HepG2 (cell line): ENCODE results near the gene EMILIN1. TPM values are rescaled to one million over a fixed set of nuclear protein-coding genes. Genes with fewer than 3 reads are reported as not detected.

Experiments used
- ATAC-seq: fragments of 200-7000 bp; cut with Tn5 transposase; 3 replicates; pipeline ENCODE4 v1.9.1; 2020; ENCODE audit warnings: mild to moderate bottlenecking, moderate library complexity
- BruUV-seq: library from RNA; stranded (reverse); fragments of 400-500 nt; replicated peaks from 2 replicates; lab custom pipeline; 2021; lab: Mats Ljungman, UMichigan
- CTCF ChIA-PET: fragments of 300-600 bp; formaldehyde crosslinking; extraction: SDS; loops from one replicate; lab custom pipeline; 2021; ENCODE audit warnings: low total read pairs, inconsistent platforms, low intra/inter-chr PET ratio; lab: Yijun Ruan, JAX
- POLR2A ChIA-PET: fragments of 350-600 bp; sonication (Branson Sonifier 250); formaldehyde crosslinking; loops from one replicate; lab custom pipeline; 2020; ENCODE audit warnings: antibody characterized with exemption, inconsistent platforms; lab: Yijun Ruan, JAX
- DNase-seq: peaks from one replicate; pipeline ENCODE4 v3.0.0-alpha.2; 2015; ENCODE audit warnings: low spot score
- FAIRE-seq: peaks from 3 replicates; lab custom pipeline; 2011; peaks lifted over from hg19 to GRCh38; lab: Jason Lieb, UNC
- H2AFZ ChIP-seq: one replicate; pipeline ENCODE4 v1.6.1; 2011; ENCODE audit warnings: low read length, inconsistent platforms
- H3K27ac ChIP-seq: fragments of 300-600 bp; 3 replicates; pipeline ENCODE4 v1.8.0; 2011; ENCODE audit warnings: mixed run types, mild to moderate bottlenecking, mixed read lengths, low read length, inconsistent platforms; ENCODE audit not compliant: insufficient read depth; ENCODE audit errors: extremely low read length
- H3K27me3 ChIP-seq, 2 experiments: fragments of 200-600 bp in 1 of 2; 2 replicates in 1 of 2; 3 replicates in 1 of 2; pipeline versions ENCODE4 v1.6.0 to v1.8.0; 2011; ENCODE audit warnings: low read length in 2 of 2, mild to moderate bottlenecking in 2 of 2, moderate library complexity in 2 of 2, inconsistent platforms in 1 of 2; ENCODE audit not compliant: insufficient read depth in 2 of 2, control insufficient read depth in 1 of 2
- H3K36me3 ChIP-seq, 2 experiments: fragments of 200-600 bp in 1 of 2; replicated peaks in 1 of 2; 2 replicates in 1 of 2; 3 replicates in 1 of 2; pipeline versions ENCODE4 v1.5.1 to v1.8.0; 2011; ENCODE audit warnings: low read length in 2 of 2, inconsistent platforms in 1 of 2; ENCODE audit not compliant: insufficient read depth in 2 of 2, control insufficient read depth in 1 of 2
- H3K4me1 ChIP-seq: 2 replicates; pipeline ENCODE4 v1.5.1; 2012; ENCODE audit warnings: low read length, inconsistent platforms; ENCODE audit not compliant: insufficient read depth
- H3K4me2 ChIP-seq: 2 replicates; pipeline ENCODE4 v1.6.0; 2011; ENCODE audit warnings: low read depth, low read length, inconsistent platforms
- H3K4me3 ChIP-seq, 3 experiments: fragments of 200-600 bp in 1 of 3; sonication (generic), shearing (Covaris generic) in 1 of 3; replicated peaks in 1 of 3; 2 replicates each; pipeline ENCODE4 v1.5.1; 2011 to 2016; ENCODE audit warnings: low read length in 3 of 3, inconsistent platforms in 2 of 3, low read depth in 2 of 3, mild to moderate bottlenecking in 2 of 3, control low read depth in 1 of 3, mixed read lengths in 1 of 3; ENCODE audit not compliant: insufficient read depth in 1 of 3
- H3K79me2 ChIP-seq: one replicate; pipeline ENCODE4 v1.6.1; 2011; ENCODE audit warnings: low read length, inconsistent platforms; ENCODE audit not compliant: insufficient read depth
- H3K9ac ChIP-seq: 2 replicates; pipeline ENCODE4 v1.6.0; 2011; ENCODE audit warnings: mild to moderate bottlenecking, low read depth, low read length, inconsistent platforms; ENCODE audit not compliant: insufficient read depth
- H3K9me3 ChIP-seq: 2 replicates; pipeline ENCODE4 v1.5.1; 2012; ENCODE audit warnings: mild to moderate bottlenecking, low read length
- H4K20me1 ChIP-seq: 2 replicates; pipeline ENCODE4 v1.6.0; 2011; ENCODE audit warnings: inconsistent platforms, mild to moderate bottlenecking, low read length, moderate library complexity; ENCODE audit not compliant: insufficient read depth
- MYNN ChIP-seq: sonication (generic); formaldehyde crosslinking; IDR thresholded peaks from 2 replicates; pipeline ENCODE4 v1.4.0; 2020; ENCODE audit warnings: mild to moderate bottlenecking, low read depth, missing genetic modification reagents
- TGIF2 ChIP-seq: IDR thresholded peaks from 2 replicates; pipeline ENCODE4 v1.6.1; 2016; ENCODE audit warnings: control low read depth, missing compliant biosample characterization
- ZNF703 ChIP-seq: sonication (generic); formaldehyde crosslinking; IDR thresholded peaks from 2 replicates; pipeline ENCODE4 v1.5.1; 2020; ENCODE audit warnings: missing genetic modification reagents, mild to moderate bottlenecking, moderate library complexity, borderline replicate concordance
- ZNF747 ChIP-seq: sonication (generic); formaldehyde crosslinking; IDR thresholded peaks from 2 replicates; pipeline ENCODE4 v1.8.1; 2023; ENCODE audit warnings: missing genetic modification reagents, mild to moderate bottlenecking, borderline replicate concordance
- ZNF775 ChIP-seq: sonication (generic); formaldehyde crosslinking; IDR thresholded peaks from 2 replicates; pipeline ENCODE4 v1.4.0; 2020; ENCODE audit warnings: missing genetic modification reagents, mild to moderate bottlenecking, moderate library complexity, borderline replicate concordance
- ZNF891 ChIP-seq: sonication (generic); formaldehyde crosslinking; IDR thresholded peaks from 2 replicates; pipeline ENCODE4 v1.5.0; 2020; ENCODE audit warnings: mild to moderate bottlenecking, missing genetic modification reagents
- WGBS: methylation state at CpG from one replicate; pipeline ENCODE4 v1.1.6; 2017; ENCODE audit warnings: low lambda C conversion rate; 5-methylcytosine and 5-hydroxymethylcytosine counted together
- in situ Hi-C: cut with HindIII; loops from 2 replicates; pipeline ENCODE4 v1.10.0; 2017; ENCODE audit warnings: low pct_unique_long_range_greater_than_20kb; ENCODE audit not compliant: extremely low pct_ligation_motif_present
- intact Hi-C: fragments of 100-400 bp; cut with micrococcal nuclease; formaldehyde crosslinking; loops from one replicate; pipeline ENCODE4 v1.10.0; 2022; ENCODE audit not compliant: unreplicated experiment
- polyA plus RNA-seq, 8 experiments: library from polyadenylated mRNA; depleted of rRNA in 3 of 8; stranded (reverse) in 7 of 8; unstranded in 1 of 8; fragments of >200 nt; fragmentation: Illumina TruSeq in 4 of 8; extraction: Trizol in 4 of 8; gene quantifications; 2 replicates each; pipeline versions ENCODE4 v1.2.1 to v1.2.3, GENCODE V29; 2011 to 2016; ENCODE audit warnings: low read depth in 4 of 8, missing spikeins in 1 of 8, mixed read lengths in 1 of 8; ENCODE audit not compliant: insufficient read depth in 1 of 8
- total RNA-seq, 5 experiments: library from RNA; depleted of rRNA; stranded (reverse); fragments of >200 nt; fragmentation: Illumina TruSeq; extraction: Trizol; gene quantifications; 2 replicates each; pipeline ENCODE4 v1.2.3, GENCODE V29; 2016; ENCODE audit warnings: low read depth in 1 of 5
- TF ChIP-seq, protein P1 (sequence below): sonication (generic); formaldehyde crosslinking; IDR thresholded peaks from 2 replicates; pipeline ENCODE4 v1.8.0; 2022; ENCODE audit warnings: missing genetic modification reagents, low read depth, mild to moderate bottlenecking, borderline replicate concordance
- TF ChIP-seq, protein P2 (sequence below): sonication (generic); formaldehyde crosslinking; IDR thresholded peaks from 2 replicates; pipeline ENCODE4 v1.5.1; 2020; ENCODE audit warnings: mild to moderate bottlenecking, moderate library complexity, missing genetic modification reagents
- TF ChIP-seq, protein P3 (sequence below): sonication (generic); formaldehyde crosslinking; IDR thresholded peaks from 2 replicates; pipeline ENCODE4 v1.5.0; 2020; ENCODE audit warnings: mild to moderate bottlenecking, missing genetic modification reagents, borderline replicate concordance

EMILIN1 gene
- total and polyA plus RNA-seq, 2 of the 13 experiments (the other 11 are each of a cell fraction or from before 2014, with no cell fraction given), result 8.1 to 9.7 TPM

DNA sequence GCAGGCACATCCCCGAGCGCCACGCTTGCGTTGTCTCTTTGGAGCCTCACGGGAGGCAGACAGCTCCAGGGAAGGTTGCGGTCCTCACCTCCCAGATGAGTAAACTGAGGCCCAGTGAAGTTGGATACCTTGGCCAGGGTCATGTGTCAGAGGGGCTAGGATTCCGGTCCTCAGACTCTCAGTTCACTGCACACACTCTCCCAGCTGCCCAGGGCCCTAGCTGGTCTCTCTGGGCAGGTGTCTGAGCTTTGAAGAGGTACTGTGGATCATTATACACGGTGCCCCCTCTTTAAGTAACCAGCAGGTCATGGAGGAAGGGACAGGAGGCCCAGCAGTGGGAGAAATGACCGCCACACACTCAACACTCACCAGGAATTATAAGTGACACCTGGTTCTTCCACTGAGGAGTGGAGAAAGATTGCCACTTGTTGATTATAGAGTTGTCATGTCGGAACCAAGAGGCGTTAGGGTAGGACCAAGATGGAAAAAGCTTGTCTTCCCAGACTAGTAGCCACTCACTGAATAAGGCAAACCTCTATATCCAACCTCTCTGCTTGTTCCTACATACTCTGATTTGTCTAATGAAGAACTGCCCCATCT is 45.1 kb upstream of the EMILIN1 start:
- Histone ChIP-seq H3K27me3 (no peaks in the 10 kb centered on the region; a peak in 1 of 5 replicates), H3K79me2 (peaks cover 49% of the 10 kb centered on the region), H3K36me3 (peaks cover 32 to 40% of the 10 kb centered on the region in 2 experiments), H2AFZ (no peak overlapping the region), H3K4me1 (peaks cover 59% of the 10 kb centered on the region), H4K20me1 (no peaks in the 10 kb centered on the region; the same call in 1 of the 2 replicates), H3K4me3 (peak overlapping the region; percentile 82 to 97 (median 97)), H3K9ac (peak overlapping the region; percentile 97), H3K4me2 (peak overlapping the region; percentile 93), H3K9me3 (no peaks in the 10 kb centered on the region), H3K27ac (peak overlapping the region; percentile 72)
- peak; percentile 13 for ATAC-seq
- DNase-seq, result no peak
- in situ Hi-C loops (no loop called here), intact Hi-C loops (loop anchor here (10.0 kb wide), 1 partner anchor 51 kb away; the partner anchor contains the start of gene KHK)
- ChIA-PET POLR2A (interaction anchor here (0.9 to 4.8 kb wide), 10 partner anchors 9 to 60 kb away, joined by 3 to 59 read pairs (median 4); partner anchors contain the start of genes AGBL5 and OST4), CTCF (no interaction called here)
- WGBS, result under 1% methylated on average over 6 of the region's 11 CpGs
- FAIRE-seq, result no peak
- BruUV-seq, result TSS peak; percentile 76
- peak; percentile 68; the same call in 1 of the 2 replicates for TF ChIP-seq ZNF747 (CRISPR knock-in tag)
- peak; percentile 43; the same call in 1 of the 2 replicates for TF ChIP-seq TGIF2
- TF ChIP-seq, protein P1, sequence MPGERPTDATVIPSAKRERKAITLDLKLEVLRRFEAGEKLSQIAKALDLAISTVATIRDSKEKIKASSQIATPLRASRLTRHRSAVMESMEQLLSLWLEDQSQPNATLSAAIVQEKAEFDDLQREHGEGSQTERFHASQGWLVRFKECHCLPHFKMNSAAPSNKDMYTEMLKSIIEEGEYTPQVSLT (CRISPR knock-in tag), result 0 out of 2 replicates have a peak, but pooled peaks have one; percentile 14
- TF ChIP-seq, protein P2, sequence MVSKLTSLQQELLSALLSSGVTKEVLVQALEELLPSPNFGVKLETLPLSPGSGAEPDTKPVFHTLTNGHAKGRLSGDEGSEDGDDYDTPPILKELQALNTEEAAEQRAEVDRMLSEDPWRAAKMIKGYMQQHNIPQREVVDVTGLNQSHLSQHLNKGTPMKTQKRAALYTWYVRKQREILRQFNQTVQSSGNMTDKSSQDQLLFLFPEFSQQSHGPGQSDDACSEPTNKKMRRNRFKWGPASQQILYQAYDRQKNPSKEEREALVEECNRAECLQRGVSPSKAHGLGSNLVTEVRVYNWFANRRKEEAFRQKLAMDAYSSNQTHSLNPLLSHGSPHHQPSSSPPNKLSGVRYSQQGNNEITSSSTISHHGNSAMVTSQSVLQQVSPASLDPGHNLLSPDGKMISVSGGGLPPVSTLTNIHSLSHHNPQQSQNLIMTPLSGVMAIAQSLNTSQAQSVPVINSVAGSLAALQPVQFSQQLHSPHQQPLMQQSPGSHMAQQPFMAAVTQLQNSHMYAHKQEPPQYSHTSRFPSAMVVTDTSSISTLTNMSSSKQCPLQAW (CRISPR knock-in tag), result peak; percentile 56; the same call in 1 of the 2 replicates
- TF ChIP-seq MYNN (CRISPR knock-in tag), result no peak
- TF ChIP-seq ZNF775 (CRISPR knock-in tag), result 0 out of 2 replicates have a peak, but pooled peaks have one; percentile 25
- 0 out of 2 replicates have a peak, but pooled peaks have one; percentile 12 for TF ChIP-seq ZNF891 (CRISPR knock-in tag)
- TF ChIP-seq ZNF703, result 0 out of 2 replicates have a peak, but pooled peaks have one; percentile 40
- TF ChIP-seq, protein P3, sequence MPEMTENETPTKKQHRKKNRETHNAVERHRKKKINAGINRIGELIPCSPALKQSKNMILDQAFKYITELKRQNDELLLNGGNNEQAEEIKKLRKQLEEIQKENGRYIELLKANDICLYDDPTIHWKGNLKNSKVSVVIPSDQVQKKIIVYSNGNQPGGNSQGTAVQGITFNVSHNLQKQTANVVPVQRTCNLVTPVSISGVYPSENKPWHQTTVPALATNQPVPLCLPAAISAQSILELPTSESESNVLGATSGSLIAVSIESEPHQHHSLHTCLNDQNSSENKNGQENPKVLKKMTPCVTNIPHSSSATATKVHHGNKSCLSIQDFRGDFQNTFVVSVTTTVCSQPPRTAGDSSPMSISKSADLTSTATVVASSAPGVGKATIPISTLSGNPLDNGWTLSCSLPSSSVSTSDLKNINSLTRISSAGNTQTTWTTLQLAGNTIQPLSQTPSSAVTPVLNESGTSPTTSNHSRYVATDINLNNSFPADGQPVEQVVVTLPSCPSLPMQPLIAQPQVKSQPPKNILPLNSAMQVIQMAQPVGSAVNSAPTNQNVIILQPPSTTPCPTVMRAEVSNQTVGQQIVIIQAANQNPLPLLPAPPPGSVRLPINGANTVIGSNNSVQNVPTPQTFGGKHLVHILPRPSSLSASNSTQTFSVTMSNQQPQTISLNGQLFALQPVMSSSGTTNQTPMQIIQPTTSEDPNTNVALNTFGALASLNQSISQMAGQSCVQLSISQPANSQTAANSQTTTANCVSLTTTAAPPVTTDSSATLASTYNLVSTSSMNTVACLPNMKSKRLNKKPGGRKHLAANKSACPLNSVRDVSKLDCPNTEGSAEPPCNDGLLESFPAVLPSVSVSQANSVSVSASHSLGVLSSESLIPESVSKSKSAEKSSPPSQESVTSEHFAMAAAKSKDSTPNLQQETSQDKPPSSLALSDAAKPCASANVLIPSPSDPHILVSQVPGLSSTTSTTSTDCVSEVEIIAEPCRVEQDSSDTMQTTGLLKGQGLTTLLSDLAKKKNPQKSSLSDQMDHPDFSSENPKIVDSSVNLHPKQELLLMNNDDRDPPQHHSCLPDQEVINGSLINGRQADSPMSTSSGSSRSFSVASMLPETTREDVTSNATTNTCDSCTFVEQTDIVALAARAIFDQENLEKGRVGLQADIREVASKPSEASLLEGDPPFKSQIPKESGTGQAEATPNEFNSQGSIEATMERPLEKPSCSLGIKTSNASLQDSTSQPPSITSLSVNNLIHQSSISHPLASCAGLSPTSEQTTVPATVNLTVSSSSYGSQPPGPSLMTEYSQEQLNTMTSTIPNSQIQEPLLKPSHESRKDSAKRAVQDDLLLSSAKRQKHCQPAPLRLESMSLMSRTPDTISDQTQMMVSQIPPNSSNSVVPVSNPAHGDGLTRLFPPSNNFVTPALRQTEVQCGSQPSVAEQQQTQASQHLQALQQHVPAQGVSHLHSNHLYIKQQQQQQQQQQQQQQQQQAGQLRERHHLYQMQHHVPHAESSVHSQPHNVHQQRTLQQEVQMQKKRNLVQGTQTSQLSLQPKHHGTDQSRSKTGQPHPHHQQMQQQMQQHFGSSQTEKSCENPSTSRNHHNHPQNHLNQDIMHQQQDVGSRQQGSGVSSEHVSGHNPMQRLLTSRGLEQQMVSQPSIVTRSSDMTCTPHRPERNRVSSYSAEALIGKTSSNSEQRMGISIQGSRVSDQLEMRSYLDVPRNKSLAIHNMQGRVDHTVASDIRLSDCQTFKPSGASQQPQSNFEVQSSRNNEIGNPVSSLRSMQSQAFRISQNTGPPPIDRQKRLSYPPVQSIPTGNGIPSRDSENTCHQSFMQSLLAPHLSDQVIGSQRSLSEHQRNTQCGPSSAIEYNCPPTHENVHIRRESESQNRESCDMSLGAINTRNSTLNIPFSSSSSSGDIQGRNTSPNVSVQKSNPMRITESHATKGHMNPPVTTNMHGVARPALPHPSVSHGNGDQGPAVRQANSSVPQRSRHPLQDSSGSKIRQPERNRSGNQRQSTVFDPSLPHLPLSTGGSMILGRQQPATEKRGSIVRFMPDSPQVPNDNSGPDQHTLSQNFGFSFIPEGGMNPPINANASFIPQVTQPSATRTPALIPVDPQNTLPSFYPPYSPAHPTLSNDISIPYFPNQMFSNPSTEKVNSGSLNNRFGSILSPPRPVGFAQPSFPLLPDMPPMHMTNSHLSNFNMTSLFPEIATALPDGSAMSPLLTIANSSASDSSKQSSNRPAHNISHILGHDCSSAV (CRISPR knock-in tag), result 0 out of 2 replicates have a peak, but pooled peaks have one; percentile 58
